Renal cortical epithelial cell (primary cell): ENCODE results near the gene EPHA1. TPM values are rescaled to one million over a fixed set of nuclear protein-coding genes. Genes with fewer than 3 reads are reported as not detected.
"Not testable (repeated sequence)": the region's sequence is repeated elsewhere in the genome, so short reads cannot be mapped to it uniquely, and the experiment has no call there.

Experiments
- DNase-seq: peaks from one replicate; pipeline ENCODE4 v3.0.0-alpha.2; 2011; ENCODE audit warnings: low read depth
- total RNA-seq: library from RNA; depleted of rRNA; stranded (reverse); fragments of >200 nt; gene quantifications from 2 replicates; pipeline ENCODE4 v1.2.3, GENCODE V29; 2014

Gene EPHA1
- total RNA-seq, 1 donor from 2014 or later, result 4.8 TPM

DNA sequence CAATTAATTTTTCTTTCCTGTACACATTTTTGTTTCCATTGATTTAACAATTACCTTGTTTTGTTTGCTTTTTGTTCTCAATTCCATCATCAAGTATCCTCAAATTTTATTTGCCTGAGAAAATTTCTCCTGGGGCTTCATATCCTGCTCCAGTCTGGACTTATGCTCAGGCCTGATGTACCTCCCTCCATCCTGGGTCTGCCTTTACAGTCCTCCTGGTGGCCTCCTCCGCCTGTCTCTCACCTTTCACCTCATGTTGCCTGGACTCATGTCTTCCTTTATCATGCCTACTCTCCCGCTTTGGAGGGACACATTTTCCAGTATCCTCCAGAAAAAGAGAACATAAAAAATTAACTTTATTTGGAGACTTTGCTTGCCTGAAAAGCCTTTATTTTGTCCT, 22.5 kb upstream of the EPHA1 start:
- DNase-seq, result no peak

DNA sequence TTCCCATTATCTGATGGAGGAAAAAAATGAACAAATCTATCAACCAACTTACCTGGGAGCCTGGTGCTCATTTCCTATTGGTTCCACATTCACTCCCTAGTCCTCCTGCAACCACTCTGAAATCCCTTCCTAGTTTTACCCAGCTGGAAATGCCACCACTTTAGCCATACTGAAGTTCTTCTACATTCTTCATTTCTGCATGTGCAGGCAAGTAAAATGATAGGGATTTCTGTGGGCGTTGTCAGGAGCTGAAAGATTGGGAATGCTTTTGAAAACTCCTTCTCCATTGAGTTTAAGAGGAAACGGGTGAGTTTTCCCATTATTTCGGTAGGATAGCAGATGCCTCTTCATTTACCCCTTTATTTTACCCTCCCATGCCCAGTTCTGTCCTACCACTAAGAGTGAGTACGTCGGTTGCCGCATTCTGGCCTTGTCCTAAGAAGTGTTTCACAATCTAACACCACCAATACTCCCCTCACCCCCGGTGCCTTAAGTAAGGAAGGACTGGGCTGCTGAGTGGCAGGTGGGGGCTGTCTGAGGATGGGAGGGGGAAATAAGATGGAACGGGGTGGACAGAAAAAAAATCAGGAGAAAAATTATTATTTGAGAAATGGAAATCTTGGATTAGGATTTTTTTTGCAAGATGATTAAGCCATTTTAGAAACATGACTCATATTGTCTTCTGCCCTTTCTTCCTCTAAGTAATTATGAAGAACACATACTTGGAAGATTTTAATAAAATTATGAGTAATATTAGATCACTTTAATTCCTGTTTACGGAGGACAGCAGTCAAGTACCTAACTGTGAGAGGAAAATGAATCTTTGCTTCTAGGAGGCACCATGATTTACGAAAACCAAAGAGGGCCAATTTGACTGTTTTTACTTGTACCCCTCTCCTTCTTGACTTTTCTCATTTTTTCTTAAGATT, 21.4 kb upstream of the EPHA1 start:
- DNase-seq, result no peak

DNA sequence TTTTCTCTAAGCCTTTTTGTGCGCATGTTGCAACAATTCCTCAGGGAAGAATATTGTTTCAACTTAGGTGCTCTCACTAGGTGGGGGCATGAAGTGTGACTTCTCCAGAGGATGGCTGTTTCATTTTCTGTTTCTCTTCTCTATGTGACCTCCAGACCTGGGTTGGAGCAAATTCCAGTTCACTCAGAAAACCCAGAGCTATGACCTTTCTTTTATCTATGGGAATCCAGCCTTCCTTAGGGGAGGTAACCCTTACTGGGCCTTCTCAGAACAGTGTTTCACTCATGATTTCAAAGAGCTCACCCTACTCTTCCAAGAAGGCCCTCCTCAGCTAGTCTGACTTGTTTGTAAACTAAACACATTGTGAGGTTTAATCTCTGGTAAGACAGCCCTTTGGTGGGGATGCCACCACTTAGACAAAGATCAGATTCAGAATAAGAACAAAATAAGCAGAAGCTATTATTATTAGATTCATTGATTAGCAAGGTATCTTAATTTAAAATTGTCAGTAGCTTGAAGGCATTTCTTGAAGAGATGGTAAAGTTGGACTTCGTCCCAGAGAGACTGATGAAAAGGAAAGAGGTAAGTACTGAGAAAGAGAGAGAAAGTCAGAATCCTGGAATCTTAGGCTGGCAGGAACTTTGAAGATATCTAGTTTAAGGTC, 18.0 kb upstream of the EPHA1 start:
- no peak for DNase-seq

DNA sequence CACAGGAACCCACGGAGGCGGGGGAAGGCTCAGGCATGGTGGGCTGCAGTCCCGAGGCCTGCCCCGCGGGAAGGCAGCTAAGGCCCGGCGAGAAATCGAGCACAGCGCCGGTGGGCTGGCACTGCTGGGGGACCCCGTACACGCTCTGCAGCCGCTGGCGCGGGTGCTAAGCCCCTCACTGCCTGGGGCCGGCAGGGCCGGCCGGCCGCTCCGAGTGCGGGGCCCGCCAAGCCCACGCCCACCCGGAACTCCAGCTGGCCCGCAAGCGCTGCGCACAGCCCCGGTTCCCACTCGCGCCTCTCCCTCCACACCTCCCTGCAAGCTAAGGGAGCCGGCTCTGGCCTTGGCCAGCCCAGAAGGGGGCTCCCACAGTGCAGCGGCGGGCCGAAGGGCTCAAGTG, 15.8 kb upstream of the EPHA1 start:
- not testable (repeated sequence) for DNase-seq

DNA sequence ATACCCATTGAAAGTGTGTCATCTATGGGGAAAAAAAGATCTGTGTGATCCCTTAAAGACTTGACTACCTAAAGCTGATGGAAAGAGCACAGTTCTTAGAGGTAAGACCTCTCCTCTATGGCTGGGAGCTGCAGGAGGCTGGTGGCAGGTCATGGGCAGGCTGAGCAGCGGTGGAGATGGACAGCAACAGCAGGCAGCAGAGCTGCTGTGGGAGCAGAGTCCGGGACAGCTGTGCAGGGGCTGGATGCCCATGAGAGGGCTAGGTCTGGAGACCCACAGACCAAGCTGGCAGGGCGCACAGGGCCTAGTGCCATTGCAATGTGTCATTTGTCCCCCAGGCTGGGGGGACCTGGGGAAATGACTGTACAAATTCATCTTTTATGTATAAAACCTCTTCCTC, 13.4 kb upstream of the EPHA1 start:
- DNase-seq, result no peak

DNA sequence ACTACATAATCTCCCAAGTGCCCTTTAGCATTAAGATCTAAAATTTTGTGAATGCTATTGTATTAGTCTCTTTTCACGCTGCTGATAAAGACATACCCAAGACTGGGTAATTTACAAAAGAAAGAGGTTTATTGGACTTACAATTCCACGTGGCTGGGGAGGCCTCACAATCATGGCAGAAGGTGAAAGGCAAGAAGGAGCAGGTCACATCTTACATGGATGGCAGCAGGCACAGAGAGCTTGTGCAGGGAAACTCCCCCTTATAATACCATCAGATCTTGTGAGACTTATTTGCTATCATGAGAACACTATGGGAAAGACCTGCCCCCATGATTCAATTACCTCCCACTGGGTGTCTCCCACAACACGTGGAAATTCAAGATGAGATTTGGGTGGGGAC, 12.0 kb upstream of the EPHA1 start:
- not testable (repeated sequence) for DNase-seq

DNA sequence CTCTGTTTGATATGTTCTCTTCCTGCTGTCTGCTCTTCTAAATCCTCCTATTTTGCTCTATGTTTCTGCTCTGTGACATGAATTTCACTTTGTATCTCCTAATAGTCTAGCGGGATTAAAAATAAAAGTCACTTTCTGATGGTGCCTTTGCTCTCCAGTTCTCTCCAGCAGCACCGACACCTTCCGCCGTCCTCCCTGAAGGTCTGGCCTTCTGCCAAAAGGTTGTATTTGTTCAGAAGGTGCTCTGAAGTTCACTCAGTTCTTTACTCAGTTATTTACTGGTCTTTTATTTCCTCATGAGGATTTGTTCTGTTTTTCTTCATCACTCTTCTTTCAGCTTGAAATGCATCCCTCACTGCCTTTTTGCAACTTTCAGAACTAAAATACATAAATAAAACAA, 11.2 kb upstream of the EPHA1 start:
- DNase-seq, result peak; percentile 49

DNA sequence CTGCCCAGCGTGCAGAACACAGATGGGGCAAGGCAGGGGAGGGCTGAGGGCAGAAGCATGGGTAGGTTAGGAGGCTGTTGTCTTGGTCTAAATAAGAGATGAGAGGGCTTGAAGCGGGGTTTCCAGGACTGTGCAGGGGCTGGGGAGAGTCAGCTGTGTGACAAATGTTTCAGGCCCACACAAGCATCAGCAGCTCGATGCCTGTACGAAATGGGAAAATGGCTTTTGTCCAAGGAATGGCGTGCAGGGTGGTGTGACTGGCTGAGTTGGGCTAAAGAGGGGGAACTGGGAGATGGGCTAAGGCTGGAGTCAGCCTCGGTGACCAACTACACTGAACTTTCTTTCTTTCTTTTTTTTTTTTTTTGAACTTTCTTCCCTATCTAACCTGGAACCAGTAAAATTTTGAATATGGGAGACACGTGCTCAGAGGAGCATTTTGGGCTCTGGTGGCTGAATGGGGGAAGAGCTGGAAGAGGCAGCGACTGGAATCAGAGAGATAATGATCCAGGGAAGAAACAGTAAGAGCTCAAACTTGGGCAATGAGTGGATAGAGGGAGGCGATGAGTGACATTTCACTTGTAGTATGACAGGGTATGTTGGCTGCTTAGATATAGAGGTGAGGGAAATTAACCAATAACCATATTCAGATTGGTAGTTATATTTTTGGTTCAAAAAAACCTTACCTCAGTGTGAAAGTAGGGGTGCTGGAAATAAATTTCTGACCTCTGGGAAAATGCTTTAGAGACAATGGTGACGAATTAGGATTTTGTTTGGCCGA, 10.2 kb upstream of the EPHA1 start:
- DNase-seq, result no peak

DNA sequence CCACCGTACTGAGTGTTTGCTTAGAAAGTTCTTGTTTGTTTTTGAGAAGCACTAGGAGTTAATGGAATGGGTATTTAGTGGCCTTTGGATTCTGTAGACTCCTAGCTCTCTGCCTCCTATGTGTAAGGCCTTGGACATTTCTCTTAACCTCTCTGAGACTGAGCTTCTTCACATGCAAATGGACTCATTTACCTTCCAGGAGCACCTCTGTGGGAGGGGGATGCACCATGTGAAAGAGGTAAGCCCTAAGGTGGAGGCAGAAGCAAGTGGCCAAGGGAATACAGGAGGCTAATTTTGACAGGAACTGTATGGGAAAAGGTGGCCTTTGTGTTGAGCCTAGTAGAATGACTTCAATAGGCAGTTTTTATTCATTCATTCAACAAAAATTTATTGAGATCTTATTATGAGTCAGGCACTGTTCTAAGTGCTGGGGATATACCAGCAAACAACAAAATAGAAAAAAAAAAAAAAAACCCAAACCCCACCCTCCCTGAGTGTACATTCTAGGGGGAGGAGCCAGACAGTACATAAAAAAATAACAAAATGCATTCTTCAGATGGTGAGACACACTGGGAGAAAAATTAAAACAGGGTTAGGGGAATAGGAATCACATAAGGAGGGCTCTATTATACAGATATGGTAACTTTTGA, 9.2 kb upstream of the EPHA1 start:
- DNase-seq, result no peak

DNA sequence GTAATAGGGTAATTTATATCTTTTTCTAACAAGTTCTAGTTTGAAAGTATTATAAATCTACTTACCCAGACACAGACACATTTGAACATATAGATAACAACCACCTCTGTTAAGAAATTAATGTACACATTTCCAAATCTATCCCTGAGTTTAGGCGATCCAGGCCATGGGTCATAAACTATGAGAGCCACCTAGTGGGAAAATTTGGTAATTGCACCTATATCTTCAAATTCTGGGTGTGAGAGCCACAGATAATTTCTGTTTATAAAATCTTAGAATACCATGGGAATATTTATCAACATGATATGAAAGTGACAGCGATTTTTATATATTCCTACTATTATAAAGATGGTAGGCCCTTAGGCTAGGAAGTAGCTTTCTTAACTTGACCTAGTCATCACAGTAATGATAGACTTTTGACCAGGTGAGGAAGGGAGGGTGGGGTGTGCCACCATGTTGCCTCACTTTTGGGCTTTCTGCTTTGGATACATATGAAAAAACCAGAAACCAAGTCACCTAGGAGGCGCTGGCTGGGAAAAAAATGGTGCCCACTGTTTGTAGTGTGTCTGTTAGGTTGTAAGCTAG, 8.0 kb upstream of the EPHA1 start:
- peak; percentile 28 for DNase-seq

DNA sequence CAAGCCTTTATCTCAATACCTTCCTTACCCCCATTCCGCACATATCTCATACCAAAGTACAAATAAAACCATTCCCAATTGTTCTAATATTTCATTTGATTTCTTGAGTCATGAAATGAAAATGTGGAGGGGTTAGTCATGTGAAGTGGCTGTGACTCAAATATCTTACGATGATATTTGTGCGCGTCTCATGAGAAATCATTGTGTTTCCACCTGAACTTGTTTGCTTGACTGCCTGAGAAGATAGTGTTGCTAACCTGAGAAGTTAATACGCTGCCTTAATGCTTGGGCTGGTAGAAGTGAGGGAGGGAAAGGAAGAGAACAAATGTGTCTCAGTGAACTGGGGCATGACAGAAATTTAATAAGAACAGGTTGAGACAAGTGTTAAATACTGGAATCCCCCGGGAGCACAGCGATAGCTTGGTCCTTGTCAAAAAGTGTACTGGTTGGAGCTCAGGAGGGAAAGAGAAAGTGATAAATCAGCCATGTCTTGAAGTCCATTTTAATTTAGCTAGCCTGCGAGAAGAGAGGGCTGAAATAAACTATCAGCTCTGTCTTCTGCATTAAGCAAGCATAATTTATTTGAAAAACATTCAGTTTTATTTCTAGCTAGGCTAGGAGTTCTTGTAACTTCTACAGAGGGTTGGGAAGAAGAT, 7.2 kb upstream of the EPHA1 start:
- peak; percentile 54 for DNase-seq

DNA sequence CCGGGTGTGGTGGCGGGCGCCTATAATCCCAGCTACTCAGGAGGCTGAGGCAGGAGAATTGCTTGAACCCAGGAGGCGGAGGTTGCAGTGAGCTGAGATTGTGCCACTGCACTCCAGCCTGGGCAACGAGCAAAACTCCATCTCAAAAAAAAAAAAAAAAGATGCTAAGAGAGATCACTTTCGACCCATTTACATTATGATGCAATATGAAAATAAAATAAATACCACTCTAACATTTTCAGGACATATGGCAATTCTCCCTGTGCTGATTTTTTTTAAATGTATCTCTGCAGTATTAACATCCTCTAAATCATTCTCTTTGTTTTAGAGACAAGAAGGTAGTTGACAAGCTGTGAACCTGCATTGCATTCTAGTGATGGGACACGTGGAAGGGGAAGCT, 6.6 kb upstream of the EPHA1 start:
- not testable (repeated sequence) for DNase-seq

DNA sequence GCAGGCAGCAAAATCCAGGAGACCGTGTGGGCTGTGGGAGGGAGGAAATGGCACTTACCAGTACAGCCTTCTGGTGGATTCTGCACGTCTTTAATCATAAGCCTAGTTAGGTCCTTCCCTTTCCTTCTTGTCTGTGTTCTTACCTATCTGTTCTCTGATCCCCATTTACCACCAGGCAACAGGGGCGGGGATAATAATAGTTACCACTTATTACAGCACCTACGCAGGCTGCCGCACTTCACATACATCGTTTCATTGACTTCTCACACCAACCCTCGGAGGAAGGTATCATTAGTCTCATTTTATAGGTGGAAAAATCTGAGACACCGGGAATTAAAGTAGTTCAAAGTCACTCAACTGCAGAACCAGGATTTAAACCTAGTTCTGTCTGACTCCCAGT, 4.5 kb upstream of the EPHA1 start:
- no peak for DNase-seq

DNA sequence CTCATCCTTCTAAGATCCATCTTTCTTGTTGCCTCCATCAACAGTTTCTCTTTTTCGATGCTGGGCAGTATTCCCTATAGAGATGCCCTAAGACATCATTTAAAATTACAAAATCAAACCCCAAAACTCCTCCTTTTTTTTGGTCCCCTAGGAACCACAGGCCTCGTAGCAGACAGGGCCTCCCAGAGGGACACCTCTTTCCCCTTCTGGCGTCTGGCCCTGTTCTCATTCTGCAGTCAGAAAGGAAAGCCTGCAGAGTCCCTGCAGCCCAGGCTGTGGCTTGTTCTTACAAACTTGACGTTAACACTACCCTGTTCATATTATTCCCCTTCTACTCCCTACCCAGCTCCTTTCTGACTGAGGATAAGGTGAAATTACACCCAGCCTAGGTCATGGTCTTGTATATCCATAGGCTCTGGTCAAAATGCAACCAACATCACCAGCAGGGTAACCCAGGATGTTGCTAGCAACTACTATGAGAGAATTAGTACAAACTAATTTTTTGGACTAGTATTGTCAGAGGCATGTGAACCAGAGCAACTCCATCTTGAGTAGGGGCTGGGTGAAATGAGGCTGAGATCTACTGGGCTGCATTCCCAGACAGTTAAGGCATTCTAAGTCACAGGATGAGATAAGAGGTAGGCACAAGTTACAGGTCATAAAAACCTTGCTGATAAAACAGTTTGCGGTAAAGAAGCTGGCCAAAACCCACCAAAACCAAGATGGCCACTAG, 3.5 kb upstream of the EPHA1 start:
- DNase-seq, result no peak

DNA sequence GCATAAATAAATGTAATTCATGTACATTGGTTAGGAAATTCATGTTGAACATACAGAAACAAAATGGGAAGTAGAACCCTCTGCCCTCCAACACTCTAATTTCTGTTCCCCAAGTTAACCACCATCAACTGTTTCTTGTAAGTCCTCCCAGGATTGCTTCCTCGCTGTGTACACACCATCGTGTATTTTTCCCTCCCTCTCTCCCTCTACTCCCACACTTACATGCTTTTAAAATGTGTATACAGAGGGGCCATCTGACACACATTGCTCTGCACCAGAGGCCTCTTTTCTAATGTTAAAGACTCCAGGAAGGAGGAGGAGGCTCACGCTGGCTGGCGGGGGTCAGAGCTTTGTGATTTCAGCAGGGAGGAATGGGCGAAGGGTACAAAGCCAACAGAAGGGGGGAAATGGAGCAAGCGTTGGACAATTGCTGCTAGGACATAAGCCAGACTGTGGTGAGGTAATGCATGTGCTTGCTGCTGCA, 1.9 kb upstream of the EPHA1 start:
- no peak for DNase-seq

DNA sequence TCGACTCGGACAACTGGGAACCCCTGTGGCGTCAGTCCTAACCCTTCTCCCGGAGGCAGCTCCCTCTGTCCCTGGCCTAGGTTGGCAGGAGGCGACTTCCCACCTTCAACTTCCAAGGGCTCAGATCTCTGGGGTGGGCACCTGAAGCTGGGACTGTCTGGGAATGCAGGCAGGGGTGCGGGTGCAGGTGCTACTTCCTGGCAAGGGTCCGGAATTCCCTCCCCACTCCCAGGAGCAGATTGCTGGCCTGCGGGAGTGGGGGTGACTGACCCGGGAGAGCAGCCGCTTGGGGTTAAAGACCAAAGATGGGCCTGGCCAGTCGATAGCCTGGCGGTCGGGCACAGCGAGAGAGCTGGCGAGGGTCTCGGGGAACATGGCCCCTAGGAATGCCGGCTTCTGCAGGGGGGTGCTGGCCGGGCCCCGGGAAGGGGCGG, 387 bp downstream of the EPHA1 start:
- no peak for DNase-seq

DNA sequence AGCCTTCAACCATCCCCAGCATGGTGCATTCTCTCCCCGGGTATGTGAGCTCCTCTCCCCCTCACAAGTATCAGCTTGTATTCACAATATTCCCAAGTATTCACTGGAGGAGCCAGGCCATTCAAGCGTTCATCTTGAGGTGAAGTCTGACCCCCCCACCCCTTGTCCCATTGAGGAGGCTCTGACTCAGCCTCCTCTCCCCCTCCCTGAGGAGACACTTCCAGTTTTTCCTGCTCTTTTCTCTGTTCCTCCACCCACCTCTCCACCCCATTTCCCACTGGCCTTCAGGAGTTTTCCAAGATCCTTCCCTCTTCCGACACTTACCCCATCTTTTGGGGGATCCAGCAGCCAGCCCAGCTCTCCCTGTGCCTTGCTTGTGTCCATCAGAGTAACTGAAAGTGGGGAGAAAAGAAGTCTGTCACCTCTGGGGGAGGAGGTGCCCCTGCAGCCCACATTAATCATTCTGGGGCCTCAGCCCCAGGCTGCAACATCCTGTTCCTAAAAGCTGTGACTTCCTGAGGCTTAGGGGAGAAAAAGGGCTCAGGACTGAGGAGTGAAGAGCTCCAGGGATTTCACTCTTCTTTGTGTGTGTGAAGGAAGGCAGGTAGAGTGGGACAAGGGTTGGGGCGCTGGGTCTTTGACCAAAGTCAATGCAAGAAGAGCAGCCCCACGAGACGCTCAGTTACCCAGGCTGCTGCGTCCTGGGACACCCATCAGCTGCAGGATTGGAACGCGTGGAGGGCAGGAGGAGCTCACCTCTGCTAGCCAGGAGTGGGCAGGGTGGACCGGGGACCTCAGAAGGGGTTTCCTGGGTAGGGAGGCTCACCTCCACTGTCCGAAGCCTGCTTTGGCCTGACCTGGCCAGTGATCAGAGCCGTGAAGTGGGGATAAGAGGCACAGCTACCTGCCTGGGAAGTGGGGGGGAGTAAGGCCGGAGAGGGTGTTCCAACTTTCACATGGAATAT, 1.1 kb downstream of the EPHA1 start:
- DNase-seq, result peak; percentile 35

DNA sequence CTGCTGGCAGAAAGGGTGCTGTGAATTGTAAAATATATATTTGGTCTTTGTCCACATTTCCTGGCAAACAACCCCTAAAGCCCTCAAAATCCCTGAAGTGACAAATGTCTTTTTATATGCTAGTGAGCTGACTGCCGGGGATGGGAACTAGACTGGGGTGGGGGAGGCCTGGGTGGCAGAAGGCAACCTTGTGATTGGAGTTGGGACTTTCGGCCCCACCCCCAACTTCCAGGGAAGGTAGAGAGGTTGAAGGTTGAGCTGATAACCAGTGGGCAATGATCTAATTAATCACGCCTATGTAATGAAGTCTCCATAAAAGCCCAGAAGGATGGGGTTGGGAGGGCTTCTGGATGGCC, 2.7 kb downstream of the EPHA1 start:
- DNase-seq, result no peak
